Midbrain (tissue), 1 donor: ENCODE data around the gene HOXA1.
"Not testable (repeated sequence)": the region's sequence is repeated elsewhere in the genome, so short reads cannot be mapped to it uniquely, and the experiment has no call there.

Experiments
- DNase-seq: peaks from one replicate; lab custom pipeline; 2025; lab: John Stamatoyannopoulos, UW

Gene HOXA1

GRCh38 chr7:27046854-27047549 lies 48.8 kb downstream of the HOXA1 start:
- no peak for DNase-seq

GRCh38 chr7:27045972-27046371 lies 49.8 kb downstream of the HOXA1 start:
- not testable (repeated sequence) for DNase-seq

- DNase-seq, result not testable (repeated sequence)
Observed at GRCh38 chr7:27045066-27045465, 50.7 kb downstream of the HOXA1 start.
